HepG2 (cell line): Measurements from ENCODE around the gene SNAPC4.

Experiments used
- CEBPB ChIP-seq: IDR thresholded peaks from 2 replicates; pipeline ENCODE4 v1.6.1; 2011; ENCODE audit warnings: low read depth, low read length, improper control_type of control experiment, borderline replicate concordance
- CTCF ChIP-seq: sonication (generic); formaldehyde crosslinking; IDR thresholded peaks from 2 replicates; pipeline ENCODE4 v1.5.0; 2020; ENCODE audit warnings: mild to moderate bottlenecking, missing genetic modification reagents, moderate library complexity
- POLR2A ChIP-seq, 2 experiments: IDR thresholded peaks; 2 replicates each; pipeline ENCODE4 v1.6.1; 2011; ENCODE audit warnings: low read depth in 2 of 2, low read length in 2 of 2, mild to moderate bottlenecking in 1 of 2, moderate library complexity in 1 of 2; ENCODE audit not compliant: insufficient read depth in 1 of 2
- POLR2AphosphoS2 ChIP-seq: IDR thresholded peaks from 2 replicates; pipeline ENCODE4 v1.6.1; 2011; ENCODE audit warnings: low read depth, low read length, improper control_type of control experiment
- ZBTB44 ChIP-seq: sonication (generic); formaldehyde crosslinking; IDR thresholded peaks from 2 replicates; pipeline ENCODE4 v1.4.0; 2020; ENCODE audit warnings: missing genetic modification reagents
- ZFP62 ChIP-seq: sonication (generic); formaldehyde crosslinking; IDR thresholded peaks from 2 replicates; pipeline ENCODE4 v1.4.0; 2020; ENCODE audit warnings: missing genetic modification reagents
- ZNF512B ChIP-seq: sonication (generic); formaldehyde crosslinking; IDR thresholded peaks from 2 replicates; pipeline ENCODE4 v1.5.1; 2020; ENCODE audit warnings: missing genetic modification reagents, mild to moderate bottlenecking, borderline replicate concordance

GRCh38 chr9:136431782-136432350, 31.9 kb upstream of the SNAPC4 start:
- no peak for TF ChIP-seq POLR2A (IDR thresholded peaks at IDR 0.05; ENCODE audit: insufficient read depth in 1 of 2, low read depth in 2 of 2, low read length in 2 of 2)
- no peak for TF ChIP-seq ZNF512B (CRISPR knock-in tag)
- TF ChIP-seq CTCF (CRISPR knock-in tag), result no peak
- TF ChIP-seq POLR2AphosphoS2, result no peak
- TF ChIP-seq ZBTB44 (CRISPR knock-in tag), result no peak
- no peak for TF ChIP-seq ZFP62 (CRISPR knock-in tag)
- no peak for TF ChIP-seq CEBPB
